ENCODE data around the gene WNT11.

The WNT11 gene

GRCh38 chr11:76219243-76219642, 12.9 kb upstream of the WNT11 start:
- DNase-seq (ENCODE audit: low read depth in 2 of 3, low spot score in 1 of 3) = no peak

- DNase-seq (ENCODE audit: low read depth in 2 of 3, low spot score in 1 of 3) = no peak
Measured at GRCh38 chr11:76218449-76219178, 12.3 kb upstream of the WNT11 start.

- DNase-seq (ENCODE audit: low read depth in 2 of 3, low spot score in 1 of 3) = no peak
Measured at GRCh38 chr11:76217653-76218160, 11.4 kb upstream of the WNT11 start.

- no peak for DNase-seq (ENCODE audit: low read depth in 2 of 3, low spot score in 1 of 3)
Measured at GRCh38 chr11:76216536-76217325, 10.4 kb upstream of the WNT11 start.

- DNase-seq (ENCODE audit: low read depth in 2 of 3, low spot score in 1 of 3) = no peak
Measured at GRCh38 chr11:76215941-76216340, 9.6 kb upstream of the WNT11 start.

- no peak for DNase-seq (ENCODE audit: low read depth in 2 of 3, low spot score in 1 of 3)
Measured at GRCh38 chr11:76214968-76215548, 8.8 kb upstream of the WNT11 start.

GRCh38 chr11:76214186-76214585, 7.9 kb upstream of the WNT11 start:
- DNase-seq (ENCODE audit: low read depth in 2 of 3, low spot score in 1 of 3) = no peak

GRCh38 chr11:76212086-76213035, 6.1 kb upstream of the WNT11 start:
- no peak for DNase-seq (ENCODE audit: low read depth in 2 of 3, low spot score in 1 of 3)

- no peak for DNase-seq (ENCODE audit: low read depth in 2 of 3, low spot score in 1 of 3)
Measured at GRCh38 chr11:76210931-76211851, 4.9 kb upstream of the WNT11 start.

GRCh38 chr11:76209973-76210930, 4.0 kb upstream of the WNT11 start:
- no peak for DNase-seq (ENCODE audit: low read depth in 2 of 3, low spot score in 1 of 3)

- DNase-seq (ENCODE audit: low read depth in 2 of 3, low spot score in 1 of 3) = no peak
Measured at GRCh38 chr11:76209375-76209972, 3.2 kb upstream of the WNT11 start.

- peak; percentile 62 to 76 (median 65) for DNase-seq (ENCODE audit: low read depth in 2 of 3, low spot score in 1 of 3)
Measured at GRCh38 chr11:76208438-76209374, 2.4 kb upstream of the WNT11 start.

- DNase-seq (ENCODE audit: low read depth in 2 of 3, low spot score in 1 of 3) = peak; percentile 52 to 71 (median 70)
Measured at GRCh38 chr11:76207642-76208401, 1.5 kb upstream of the WNT11 start.

GRCh38 chr11:76206077-76206326, 300 bp downstream of the WNT11 start:
- no peak for DNase-seq (ENCODE audit: low read depth in 2 of 3, low spot score in 1 of 3)

GRCh38 chr11:76205252-76206076, 838 bp downstream of the WNT11 start:
- DNase-seq (ENCODE audit: low read depth in 2 of 3, low spot score in 1 of 3) = no peak

GRCh38 chr11:76203937-76204336, 2.4 kb downstream of the WNT11 start:
- no peak for DNase-seq (ENCODE audit: low read depth in 2 of 3, low spot score in 1 of 3)
